ENCODE measurements around the gene IL1RAPL1.
"Not testable (repeated sequence)": the region's sequence is repeated elsewhere in the genome, so short reads cannot be mapped to it uniquely, and the experiment has no call there.

The IL1RAPL1 gene

DNA sequence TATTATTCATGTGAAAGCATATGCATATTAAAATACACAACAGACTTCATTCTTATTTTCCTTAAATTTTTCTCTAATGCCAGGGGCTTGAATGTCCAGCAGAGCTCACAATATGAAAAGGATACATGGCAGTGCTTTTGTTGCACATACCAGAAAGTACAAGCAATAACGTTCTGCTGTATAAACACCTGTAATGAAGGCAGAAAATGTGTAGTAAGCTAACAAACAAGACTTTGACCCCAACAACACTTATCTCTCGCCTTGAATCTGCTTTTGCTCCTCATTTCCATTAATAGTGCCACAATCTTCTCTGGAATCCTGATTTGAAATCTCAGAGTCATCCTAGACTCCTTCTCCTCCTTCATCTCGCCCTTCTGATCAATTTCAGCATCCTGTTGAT is 687.3 kb downstream of the IL1RAPL1 start:
- DNase-seq (ENCODE audit: low read depth): no peak

DNA sequence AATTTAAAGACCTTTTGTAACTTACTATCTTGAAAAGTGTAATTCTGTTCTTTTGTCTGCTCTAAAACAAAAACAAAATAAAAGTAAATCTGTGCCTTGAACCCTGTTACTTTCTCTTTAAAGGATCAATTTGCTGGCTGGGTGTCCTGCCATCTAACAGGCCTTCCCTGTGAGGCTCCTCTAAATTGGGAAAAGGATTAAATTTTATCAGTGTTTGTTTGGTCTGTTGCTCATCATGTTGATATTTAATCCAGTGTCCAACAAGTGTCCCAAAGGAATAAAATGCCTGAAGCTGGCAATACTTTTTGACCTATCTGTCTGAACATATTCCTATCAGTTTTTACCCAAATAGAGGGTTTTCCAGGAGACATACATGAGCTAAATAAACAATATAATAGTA is 688.7 kb downstream of the IL1RAPL1 start:
- DNase-seq (ENCODE audit: low read depth): no peak

DNA sequence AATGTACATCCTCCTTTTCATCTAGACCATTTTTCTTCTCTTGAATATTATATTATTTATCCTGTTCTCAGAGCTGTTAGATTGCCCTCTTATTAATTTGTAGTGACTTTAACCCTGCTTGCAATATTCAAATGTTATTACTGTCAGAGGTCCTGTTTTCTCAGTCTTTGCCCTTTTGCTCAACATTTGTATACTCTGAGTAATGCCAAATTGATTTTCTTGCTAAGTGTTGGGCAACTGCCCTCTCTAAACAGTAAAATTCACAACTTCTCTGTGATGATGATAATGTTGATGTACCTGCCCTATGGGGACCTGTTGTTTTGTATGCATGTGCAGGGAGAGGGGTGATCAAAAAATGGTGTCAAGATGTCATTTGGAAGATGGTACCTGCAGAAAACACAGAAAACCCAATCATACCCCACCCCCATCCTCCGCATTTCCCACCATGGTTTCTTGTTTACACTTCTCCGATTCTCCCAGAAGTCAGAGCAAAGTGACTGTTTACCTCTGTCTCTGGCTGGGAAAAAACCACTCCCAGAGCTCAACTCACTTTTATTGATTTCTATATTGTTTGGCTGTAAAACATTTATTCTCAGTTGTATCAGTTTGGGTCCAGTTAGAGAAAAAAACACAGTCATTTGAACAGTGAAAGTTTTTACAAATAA is 694.0 kb downstream of the IL1RAPL1 start:
- DNase-seq (ENCODE audit: low read depth): no peak

DNA sequence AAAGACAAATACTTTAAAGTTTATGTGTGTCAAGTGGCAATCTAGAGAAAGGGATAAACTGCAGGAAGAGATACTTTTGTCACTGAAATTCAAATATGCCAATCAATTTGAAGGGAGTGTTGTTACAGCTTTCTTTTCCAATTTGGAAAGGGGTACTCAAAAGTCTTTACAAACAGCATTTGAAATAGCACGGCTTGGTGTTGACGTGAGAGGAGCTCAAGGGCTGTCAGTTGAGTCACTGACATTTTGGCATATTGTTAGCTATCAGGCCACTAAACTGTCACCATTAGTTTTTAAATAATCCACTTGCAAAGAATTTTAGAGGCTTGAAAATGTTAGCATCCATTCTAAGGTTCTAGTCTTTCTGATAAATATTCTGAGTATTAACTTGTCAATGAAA is 698.4 kb downstream of the IL1RAPL1 start:
- DNase-seq (ENCODE audit: low read depth): no peak

DNA sequence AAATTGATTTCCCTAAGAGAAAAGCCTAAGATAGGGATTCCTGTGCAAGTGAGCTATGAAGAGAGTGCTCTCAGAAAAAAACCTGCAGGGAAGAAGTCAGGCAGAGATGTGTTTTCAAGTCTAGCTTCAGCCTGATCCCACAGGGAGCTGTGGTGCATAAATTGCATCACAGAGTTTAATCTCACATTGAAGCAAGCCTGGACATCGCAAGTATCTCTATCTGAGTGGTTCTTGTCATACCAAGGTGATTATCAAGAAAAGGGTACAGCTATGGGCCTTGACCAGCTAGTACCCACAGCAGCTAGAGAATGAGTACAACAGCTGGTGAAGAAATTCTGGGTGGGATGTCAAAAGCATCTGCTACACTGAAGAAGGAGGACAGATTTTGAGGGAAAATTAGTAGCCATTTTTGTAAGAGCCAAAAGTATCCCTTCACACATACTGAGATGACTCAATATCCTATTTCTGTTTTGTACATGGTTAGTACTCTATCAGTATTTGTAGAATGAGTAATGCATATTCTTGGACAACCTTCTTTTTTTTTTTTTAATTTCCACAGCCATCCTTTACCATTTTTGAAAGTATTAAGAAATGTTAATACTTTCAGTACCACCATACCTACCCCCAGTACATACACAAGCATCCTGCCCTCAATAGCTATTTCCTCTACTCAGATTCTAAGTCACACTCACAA is 708.9 kb downstream of the IL1RAPL1 start:
- DNase-seq (ENCODE audit: low read depth): no peak

DNA sequence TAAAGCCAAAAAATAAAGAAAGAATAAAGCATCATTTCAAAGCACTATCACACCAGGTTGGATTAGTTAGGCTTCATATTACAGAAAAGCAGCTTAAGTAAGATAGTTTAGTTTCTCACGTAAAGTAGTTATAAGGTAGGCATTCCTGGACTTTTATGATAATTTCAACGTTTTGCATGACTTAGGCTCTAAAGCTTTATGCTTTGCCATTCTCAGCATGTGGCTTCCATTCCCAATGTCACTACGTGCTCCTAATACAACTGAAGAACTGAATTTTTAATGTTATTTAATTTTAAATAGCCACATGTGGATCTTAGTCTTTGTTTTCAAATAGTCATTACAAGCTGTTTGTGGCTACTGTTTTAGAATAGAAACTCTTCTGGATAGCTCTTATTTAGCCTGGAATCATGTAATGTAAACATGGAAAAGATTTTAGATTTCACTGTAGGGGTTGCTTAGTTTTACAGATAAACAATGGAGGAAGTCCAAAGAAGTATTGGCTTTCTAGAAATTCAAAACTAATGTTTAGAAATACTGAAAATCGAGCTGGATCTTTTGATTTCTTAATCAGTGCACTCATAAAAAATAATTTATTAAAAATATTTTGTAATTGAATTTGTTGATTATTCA is 710.0 kb downstream of the IL1RAPL1 start:
- DNase-seq (ENCODE audit: low read depth): no peak

DNA sequence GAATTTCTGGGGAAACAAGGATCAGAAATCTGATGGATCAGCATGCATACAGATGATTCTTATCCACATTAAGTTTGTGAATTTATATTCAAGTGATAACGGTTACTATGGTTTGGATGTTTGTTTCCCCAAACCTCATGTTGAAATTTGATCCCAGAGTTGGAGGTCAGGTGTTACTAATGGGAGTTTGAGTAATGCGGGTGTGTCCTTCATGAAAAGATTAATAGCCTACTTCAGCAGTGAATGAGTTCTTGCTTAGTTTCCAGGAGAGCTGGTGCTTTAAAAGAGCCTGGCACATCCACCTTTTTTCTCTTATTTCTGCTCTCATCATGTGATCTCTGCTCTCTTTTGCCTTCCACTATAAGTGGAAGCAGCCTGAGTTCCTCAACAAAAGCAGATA is 712.4 kb downstream of the IL1RAPL1 start:
- no peak for DNase-seq (ENCODE audit: low read depth)

DNA sequence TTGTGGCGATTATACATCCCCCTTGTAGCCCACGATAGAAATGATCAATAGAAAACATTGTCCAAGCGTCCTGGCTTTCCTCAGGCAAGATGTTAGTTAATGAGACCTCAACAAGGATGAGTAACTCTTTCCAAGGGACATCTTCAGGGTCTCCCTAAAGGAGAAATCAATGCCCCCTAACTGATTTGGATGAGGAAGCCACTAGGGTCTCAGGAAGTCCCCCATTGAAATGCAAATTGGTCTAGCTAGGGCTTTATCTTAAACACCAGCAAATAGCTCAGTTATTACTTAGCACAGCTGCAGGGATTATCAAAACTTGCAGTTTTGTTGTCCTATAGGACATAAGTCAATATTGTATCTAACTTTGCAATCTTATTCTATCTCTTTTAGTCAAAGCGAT is 721.5 kb downstream of the IL1RAPL1 start:
- DNase-seq (ENCODE audit: low read depth): no peak

DNA sequence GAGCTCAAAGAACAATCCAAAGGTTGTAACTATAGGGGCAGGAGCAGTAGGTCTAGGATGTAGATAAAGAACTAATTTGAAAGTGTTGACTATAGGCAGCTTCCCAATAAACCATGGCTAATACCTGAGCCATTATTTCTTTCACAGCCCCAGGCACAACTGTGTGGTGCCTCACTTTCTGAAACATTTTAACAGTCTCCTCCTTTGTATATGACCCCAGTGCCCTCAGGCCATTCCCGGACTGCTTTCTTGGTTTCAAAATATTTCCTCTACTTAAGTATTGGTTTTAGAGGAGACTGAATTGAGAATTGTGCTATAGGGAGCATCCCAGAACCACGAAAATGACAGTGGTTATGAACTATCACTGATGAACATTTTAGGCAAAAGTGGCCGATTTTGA is 728.7 kb downstream of the IL1RAPL1 start:
- DNase-seq (ENCODE audit: low read depth): no peak

DNA sequence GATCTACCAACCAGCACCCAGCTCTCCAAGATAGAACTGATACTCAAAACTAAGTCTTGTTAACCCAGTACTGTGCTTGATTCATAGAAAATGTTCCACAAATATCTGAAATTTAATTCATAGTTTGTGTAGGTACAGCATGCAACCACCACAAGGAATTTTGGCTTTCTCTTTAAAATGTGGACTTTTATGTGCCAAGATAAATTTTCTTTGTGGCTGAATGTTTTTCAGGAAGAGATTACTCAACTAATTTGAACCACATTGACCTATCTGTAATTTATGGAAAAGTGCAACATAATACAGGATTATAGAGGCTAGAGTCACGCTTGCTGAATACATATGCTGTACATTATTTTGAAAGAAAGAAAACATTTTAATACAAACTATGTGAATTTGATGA is 730.8 kb downstream of the IL1RAPL1 start:
- no peak for DNase-seq (ENCODE audit: low read depth)

DNA sequence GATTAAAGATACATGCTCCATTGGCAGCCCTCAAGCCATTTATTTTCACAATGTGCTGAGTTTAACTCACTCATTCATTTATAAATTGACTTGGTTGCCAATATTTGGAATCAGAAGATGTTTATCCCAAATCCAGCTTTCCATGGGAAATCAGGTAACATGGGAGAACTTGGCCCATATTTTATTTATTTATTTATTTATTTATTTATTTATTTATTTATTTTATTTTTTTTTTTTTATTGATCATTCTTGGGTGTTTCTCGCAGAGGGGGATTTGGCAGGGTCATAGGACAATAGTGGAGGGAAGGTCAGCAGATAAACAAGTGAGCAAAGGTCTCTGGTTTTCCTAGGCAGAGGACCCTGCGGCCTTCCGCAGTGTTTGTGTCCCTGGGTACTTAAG is 745.2 kb downstream of the IL1RAPL1 start:
- not testable (repeated sequence) for DNase-seq (ENCODE audit: low read depth)

DNA sequence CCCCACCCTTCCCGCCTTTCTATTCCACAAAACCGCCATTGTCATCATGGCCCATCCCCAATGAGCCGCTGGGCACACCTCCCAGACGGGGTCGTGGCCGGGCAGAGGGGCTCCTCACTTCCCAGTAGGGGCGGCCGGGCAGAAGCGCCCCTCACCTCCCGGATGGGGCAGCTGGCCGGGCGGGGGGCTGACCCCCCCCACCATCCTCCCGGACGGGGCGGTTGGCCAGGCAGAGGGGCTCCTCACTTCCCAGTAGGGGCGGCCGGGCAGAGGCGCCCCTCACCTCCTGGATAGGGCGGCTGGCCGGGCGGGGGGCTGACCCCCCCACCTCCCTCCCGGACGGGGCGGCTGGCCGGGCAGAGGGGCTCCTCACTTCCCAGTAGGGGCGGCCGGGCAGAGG is 745.8 kb downstream of the IL1RAPL1 start:
- not testable (repeated sequence) for DNase-seq (ENCODE audit: low read depth)

DNA sequence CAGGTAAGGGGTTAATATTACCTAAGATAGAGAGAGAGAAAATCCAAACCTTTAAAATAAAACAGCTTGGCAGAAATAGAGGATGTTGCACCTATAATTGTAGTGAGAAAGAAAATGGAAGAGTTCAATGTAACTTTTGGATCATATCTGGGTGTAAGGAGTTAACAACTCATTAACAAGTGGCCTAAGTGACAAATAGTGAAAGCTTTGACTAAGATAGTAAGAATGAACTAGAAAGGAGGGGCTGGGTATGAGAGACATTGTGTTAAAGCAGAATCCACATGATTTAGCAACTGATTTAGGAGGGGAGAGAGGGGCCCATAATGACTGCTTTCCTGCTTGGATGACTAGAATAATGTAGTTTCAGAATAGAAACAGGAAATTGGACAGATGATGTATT is 761.0 kb downstream of the IL1RAPL1 start:
- no peak for DNase-seq (ENCODE audit: low read depth)

DNA sequence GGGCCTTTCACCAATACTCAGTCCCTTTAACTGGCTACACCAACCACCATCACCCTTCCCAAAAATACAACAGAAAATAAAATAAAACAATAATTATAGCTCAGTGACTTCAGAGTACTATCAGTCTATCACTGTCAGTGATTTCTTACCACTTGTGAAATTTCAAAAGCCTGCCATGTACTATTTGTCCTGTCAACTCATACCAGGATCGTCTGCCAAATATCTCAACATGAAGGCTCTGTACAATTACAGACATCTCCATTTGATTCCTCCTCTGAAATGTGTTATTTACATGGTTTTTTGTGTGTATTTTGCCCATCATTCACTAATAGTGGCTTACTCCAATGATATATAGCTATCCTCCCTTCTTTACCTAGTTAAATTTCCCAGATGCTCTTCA is 772.0 kb downstream of the IL1RAPL1 start:
- DNase-seq (ENCODE audit: low read depth): no peak

DNA sequence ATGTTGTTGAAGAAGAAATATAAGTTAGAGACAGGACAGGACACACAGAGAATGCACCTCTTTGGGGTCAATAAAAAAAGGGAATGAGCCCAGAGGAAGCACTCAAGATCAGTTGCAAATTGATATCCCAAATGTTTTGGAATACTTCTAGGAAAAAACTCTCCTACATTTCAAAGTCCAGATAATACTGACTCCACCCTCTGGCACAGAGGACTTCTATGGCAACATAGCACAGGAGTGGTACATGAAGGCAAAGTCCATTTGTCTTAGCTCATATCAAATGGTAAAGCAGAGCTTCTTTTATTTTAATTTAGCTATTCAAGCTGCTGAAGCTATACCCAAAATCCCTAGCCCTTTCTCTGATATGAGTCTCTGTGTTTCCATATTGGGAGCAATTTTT is 787.5 kb downstream of the IL1RAPL1 start:
- not testable (repeated sequence) for DNase-seq (ENCODE audit: low read depth)

DNA sequence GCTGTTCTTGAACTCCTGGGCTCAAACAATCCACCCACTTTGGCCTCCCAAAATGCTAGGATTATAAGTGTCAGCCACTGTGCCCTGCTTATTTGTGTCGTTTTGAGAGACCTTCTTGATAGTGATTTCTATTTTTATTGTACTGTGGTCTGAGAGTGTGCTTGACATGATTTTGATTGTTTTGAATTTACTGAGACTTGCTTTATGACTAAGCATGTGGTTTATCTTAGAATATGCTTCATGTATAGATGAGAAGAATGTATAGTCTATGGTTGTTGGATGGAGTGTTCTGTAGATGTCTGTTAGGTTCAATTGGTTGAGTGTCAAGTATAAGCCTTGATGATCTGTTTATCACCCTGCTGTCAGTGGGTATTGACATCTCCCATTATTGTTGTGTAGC is 789.3 kb downstream of the IL1RAPL1 start:
- no peak for DNase-seq (ENCODE audit: low read depth)

DNA sequence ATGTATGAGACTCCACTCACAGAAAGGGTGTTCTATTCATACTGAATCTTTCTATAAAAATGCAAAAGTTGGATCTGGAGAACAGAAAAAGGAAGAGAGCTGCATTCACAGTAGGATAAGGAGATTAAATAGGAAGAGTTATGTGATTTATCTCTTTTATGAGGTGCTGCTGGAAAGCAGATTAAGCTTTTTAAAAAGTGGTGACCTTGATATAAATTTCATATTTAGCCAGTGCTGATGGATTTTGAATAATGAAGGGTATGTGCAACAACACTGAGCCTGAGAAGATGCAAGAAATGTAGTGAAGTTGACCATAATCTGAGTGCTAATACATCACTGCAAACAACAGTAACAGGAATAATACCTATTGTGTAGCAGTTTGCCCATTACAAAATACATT is 795.6 kb downstream of the IL1RAPL1 start:
- DNase-seq (ENCODE audit: low read depth): no peak

DNA sequence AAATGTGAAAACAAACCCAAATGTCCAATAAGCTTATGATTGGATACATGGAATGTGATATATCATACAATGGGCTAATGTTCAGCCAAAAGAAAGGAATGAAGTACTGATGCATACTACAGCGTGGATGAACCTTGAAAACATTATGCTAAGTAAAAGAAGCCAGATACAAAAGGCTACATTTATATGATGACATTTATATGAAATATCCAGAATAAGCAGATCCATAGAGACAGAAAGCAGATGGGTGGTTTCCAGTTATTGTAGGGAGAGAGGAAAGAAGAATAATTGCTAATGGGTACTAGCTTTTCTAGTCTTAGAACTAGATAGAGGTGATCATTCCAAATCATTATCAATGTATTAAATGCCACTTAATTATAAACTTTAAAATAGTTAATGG is 801.3 kb downstream of the IL1RAPL1 start:
- no peak for DNase-seq (ENCODE audit: low read depth)

DNA sequence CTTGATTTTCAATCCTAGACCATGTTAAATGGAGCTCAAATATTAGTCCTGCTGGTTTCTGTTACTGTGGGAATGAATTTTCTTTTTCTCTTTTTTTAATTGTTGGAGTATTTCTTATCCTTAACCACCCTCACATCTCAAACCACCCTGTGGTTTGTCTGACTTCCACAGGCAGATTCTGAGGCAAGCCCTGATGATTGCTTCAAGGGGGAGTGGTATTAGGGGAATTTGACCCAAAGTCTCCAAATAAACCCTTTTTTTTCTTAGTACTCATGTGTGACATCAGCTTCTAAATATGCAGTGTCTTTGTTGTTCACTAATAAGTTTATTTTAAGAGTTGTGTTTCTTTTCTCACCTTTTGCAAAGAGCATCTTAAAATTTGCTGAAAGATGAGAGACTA is 810.3 kb downstream of the IL1RAPL1 start:
- DNase-seq (ENCODE audit: low read depth): no peak

DNA sequence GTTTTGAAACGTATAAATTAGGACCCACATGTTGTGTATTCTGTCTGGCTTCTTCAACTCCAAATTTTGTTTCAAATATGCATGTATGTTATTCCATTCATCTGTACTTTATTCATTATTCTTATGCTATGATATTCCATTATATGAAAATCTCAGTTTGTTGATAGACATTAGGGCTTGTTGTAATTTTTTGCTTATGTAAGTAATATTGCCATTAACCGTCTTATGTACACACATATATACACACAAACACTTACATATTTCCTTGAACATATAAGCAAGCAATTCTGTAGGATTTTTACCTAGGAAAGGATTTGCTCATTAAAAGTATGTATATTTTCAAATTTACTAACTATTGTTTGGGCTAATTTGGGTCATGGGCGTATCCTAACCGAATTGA is 820.1 kb downstream of the IL1RAPL1 start:
- DNase-seq (ENCODE audit: low read depth): no peak

DNA sequence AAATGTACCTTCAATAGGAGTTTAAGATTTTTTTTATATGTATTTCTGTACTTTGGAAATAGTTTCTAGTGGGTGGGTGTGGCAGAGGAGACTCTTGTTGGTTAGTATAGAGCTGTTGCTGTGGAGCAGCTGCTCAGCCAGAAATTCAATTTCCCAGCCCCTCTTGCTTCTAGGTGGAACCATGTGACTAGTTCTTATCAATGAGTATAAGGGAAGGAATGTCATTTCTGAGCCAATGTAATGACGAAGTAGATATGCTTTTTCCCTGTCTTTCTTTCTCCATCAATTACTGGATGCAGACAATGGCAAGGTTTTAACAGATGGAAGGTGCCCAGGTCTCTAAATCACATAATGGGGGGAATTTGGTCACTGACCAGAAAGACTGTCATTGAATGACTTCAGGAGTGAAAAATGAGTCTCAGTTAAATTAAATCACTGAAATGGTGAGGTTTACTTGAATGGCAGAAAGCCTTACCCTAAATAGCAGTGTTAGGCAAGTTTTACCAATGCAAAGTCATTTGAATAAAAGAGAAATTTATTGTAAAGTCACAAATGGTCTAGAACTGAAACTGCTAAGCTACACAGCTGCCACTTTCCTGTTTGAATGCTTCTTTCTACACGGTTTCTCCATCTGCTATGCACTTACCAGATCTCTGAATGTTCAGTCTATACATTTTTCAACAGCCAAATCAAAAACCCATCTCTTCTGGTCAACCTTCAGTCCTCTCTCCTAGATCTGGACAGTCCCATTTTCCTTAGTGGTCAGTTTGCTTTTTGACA is 832.7 kb downstream of the IL1RAPL1 start:
- no peak for DNase-seq (ENCODE audit: low read depth)

DNA sequence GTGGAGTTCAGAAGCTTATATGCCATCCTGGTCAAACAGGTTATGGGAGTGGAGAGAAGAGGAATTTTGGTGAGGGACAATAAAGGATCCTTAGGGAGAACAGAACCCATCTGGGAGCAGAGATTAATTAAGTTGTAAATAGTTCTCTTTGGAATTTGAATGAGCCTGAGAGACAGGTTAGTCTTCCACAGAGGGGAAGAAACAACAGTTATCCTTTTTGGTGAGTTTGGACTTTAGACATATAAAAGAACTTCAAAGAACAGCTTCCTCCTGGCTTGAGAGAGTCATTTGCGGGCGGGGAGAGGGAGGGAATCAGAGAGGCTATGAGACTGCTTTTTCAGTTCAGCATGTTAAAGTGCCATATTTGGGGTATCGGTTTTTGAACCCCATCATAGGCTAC is 834.8 kb downstream of the IL1RAPL1 start:
- no peak for DNase-seq (ENCODE audit: low read depth)

DNA sequence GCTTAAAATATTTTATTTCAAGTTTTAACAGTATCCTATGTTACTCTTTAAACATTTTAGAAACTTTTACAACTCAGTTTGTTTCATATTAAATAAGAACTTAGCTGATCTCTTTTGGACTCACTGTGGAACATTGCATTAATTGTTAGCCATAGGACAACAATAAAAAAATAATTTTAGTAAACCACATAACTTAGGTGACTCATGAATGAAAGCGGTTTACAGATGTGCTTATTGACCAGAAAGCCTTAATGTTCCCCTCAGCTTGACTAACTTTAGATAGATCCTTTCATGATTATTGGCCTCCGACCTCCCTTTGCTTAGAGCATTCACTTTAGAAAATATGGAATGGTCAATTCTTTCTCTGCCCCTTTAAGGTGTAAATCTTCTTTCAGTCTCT is 844.6 kb downstream of the IL1RAPL1 start:
- DNase-seq (ENCODE audit: low read depth): no peak
